Chondrocyte (in vitro differentiated cells): ENCODE results near the gene RDH13. TPM values are rescaled to one million over a fixed set of nuclear protein-coding genes. Genes with fewer than 3 reads are reported as not detected.

ENCODE experiments used
- DNase-seq: peaks from one replicate; pipeline ENCODE4 v3.0.0; 2021; ENCODE audit warnings: mixed read lengths, low spot score
- H3K27ac Mint-ChIP-seq: one replicate; pipeline ENCODE4 v1.8.0; 2021; ENCODE audit warnings: mild to moderate bottlenecking, moderate library complexity, mixed read lengths; ENCODE audit not compliant: unreplicated experiment
- H3K27me3 Mint-ChIP-seq: 2 replicates; pipeline ENCODE4 v1.8.0; 2021; ENCODE audit warnings: low read depth, mixed read lengths
- H3K36me3 Mint-ChIP-seq: 2 replicates; pipeline ENCODE4 v1.8.0; 2021; ENCODE audit warnings: low read depth, mixed read lengths
- H3K4me1 Mint-ChIP-seq: 2 replicates; pipeline ENCODE4 v1.8.0; 2021; ENCODE audit warnings: low read depth, mild to moderate bottlenecking, mixed read lengths
- H3K4me3 Mint-ChIP-seq: one replicate; pipeline ENCODE4 v1.8.0; 2021; ENCODE audit warnings: mild to moderate bottlenecking, moderate library complexity, mixed read lengths; ENCODE audit not compliant: unreplicated experiment
- H3K9me3 Mint-ChIP-seq: 2 replicates; pipeline ENCODE4 v1.8.0; 2021; ENCODE audit warnings: low read depth, mixed read lengths
- CTCF ChIP-seq: fragments of 200-600 bp; sonication (generic); IDR thresholded peaks from 2 replicates; pipeline ENCODE4 v1.5.0; 2021; ENCODE audit warnings: antibody characterized with exemption, mild to moderate bottlenecking, moderate library complexity
- total RNA-seq: library from RNA; stranded (reverse); gene quantifications from 3 replicates; pipeline ENCODE4 v1.2.1, GENCODE V29; 2021

Gene RDH13
- total RNA-seq, 1 donor from 2014 or later = 9.7 TPM

- Mint-ChIP-seq H3K4me3 (no peak overlapping the region), H3K27ac (no peak overlapping the region), H3K9me3 (no peaks in the 10 kb centered on the region), H3K36me3 (peaks cover 6% of the 10 kb centered on the region), H3K27me3 (peaks cover 8% of the 10 kb centered on the region), H3K4me1 (peaks cover 24% of the 10 kb centered on the region)
- no peak for DNase-seq
- TF ChIP-seq CTCF = no peak
Observed at GRCh38 chr19:55089342-55089944, 26.5 kb upstream of the RDH13 start.

- TF ChIP-seq CTCF = peak; percentile 93
- no peak for DNase-seq
- Mint-ChIP-seq H3K4me1 (peaks cover 24% of the 10 kb centered on the region), H3K4me3 (peak overlapping the region; percentile 86), H3K36me3 (peaks cover 6% of the 10 kb centered on the region), H3K27ac (peak overlapping the region; percentile 84), H3K27me3 (peaks cover 13% of the 10 kb centered on the region), H3K9me3 (no peaks in the 10 kb centered on the region)
Observed at GRCh38 chr19:55088543-55089341, 25.8 kb upstream of the RDH13 start.

GRCh38 chr19:55088021-55088451 lies 25.1 kb upstream of the RDH13 start:
- DNase-seq = no peak
- H3K36me3 Mint-ChIP-seq = peaks cover 6% of the 10 kb centered on the region
- peaks cover 24% of the 10 kb centered on the region for H3K4me1 Mint-ChIP-seq
- peak overlapping the region; percentile 84 for H3K27ac Mint-ChIP-seq
- peak overlapping the region; percentile 86 for H3K4me3 Mint-ChIP-seq
- H3K27me3 Mint-ChIP-seq = peaks cover 16% of the 10 kb centered on the region
- TF ChIP-seq CTCF = no peak
- no peaks in the 10 kb centered on the region for H3K9me3 Mint-ChIP-seq

- no peak for TF ChIP-seq CTCF
- peaks cover 20% of the 10 kb centered on the region for H3K27me3 Mint-ChIP-seq
- peak overlapping the region; percentile 86 for H3K4me3 Mint-ChIP-seq
- peaks cover 26% of the 10 kb centered on the region for H3K4me1 Mint-ChIP-seq
- peak overlapping the region; percentile 76 for H3K27ac Mint-ChIP-seq
- peaks cover 7% of the 10 kb centered on the region for H3K36me3 Mint-ChIP-seq
- no peak for DNase-seq
- no peaks in the 10 kb centered on the region for H3K9me3 Mint-ChIP-seq
Observed at GRCh38 chr19:55087542-55087901, 24.6 kb upstream of the RDH13 start.

- Mint-ChIP-seq H3K27ac (peak overlapping the region; percentile 76), H3K27me3 (peaks cover 22% of the 10 kb centered on the region), H3K4me1 (peaks cover 28% of the 10 kb centered on the region), H3K9me3 (no peaks in the 10 kb centered on the region), H3K36me3 (peaks cover 8% of the 10 kb centered on the region), H3K4me3 (peak overlapping the region; percentile 86)
- DNase-seq = no peak
- no peak for TF ChIP-seq CTCF
Observed at GRCh38 chr19:55086730-55087541, 24.0 kb upstream of the RDH13 start.
